Peyer's patch (tissue), 4 donors: ENCODE measurements around the gene WFDC12.

Experiments used
- POLR2A ChIP-seq, 2 donors: fragments of 450-650 bp; IDR thresholded peaks; one replicate each; pipeline ENCODE4 v1.5.1; 2017; ENCODE audit warnings: antibody characterized with exemption in 2 of 2, mild to moderate bottlenecking in 2 of 2, moderate library complexity in 2 of 2
- TF ChIP-seq, protein P1 (sequence below), 6 experiments: fragments of 450-650 bp in 4 of 6; fragments of 200-600 bp in 2 of 6; sonication (generic) in 1 of 6; IDR thresholded peaks; one replicate each; pipeline ENCODE4 v1.5.1; 2017 to 2019; ENCODE audit warnings: antibody characterized with exemption in 6 of 6, mild to moderate bottlenecking in 3 of 6, moderate library complexity in 1 of 6

GRCh38 chr20:45088247-45088646 is 36.0 kb downstream of the WFDC12 start:
- TF ChIP-seq, protein P1, sequence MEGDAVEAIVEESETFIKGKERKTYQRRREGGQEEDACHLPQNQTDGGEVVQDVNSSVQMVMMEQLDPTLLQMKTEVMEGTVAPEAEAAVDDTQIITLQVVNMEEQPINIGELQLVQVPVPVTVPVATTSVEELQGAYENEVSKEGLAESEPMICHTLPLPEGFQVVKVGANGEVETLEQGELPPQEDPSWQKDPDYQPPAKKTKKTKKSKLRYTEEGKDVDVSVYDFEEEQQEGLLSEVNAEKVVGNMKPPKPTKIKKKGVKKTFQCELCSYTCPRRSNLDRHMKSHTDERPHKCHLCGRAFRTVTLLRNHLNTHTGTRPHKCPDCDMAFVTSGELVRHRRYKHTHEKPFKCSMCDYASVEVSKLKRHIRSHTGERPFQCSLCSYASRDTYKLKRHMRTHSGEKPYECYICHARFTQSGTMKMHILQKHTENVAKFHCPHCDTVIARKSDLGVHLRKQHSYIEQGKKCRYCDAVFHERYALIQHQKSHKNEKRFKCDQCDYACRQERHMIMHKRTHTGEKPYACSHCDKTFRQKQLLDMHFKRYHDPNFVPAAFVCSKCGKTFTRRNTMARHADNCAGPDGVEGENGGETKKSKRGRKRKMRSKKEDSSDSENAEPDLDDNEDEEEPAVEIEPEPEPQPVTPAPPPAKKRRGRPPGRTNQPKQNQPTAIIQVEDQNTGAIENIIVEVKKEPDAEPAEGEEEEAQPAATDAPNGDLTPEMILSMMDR (IDR thresholded peaks at IDR 0.05), result no peak
- no peak for TF ChIP-seq POLR2A (IDR thresholded peaks at IDR 0.05)
